ENCODE measurements around the gene MYO7A. TPM values are rescaled to one million over a fixed set of nuclear protein-coding genes. Genes with fewer than 3 reads are reported as not detected.

MYO7A gene
- total RNA-seq, 2 experiments from 2014 or later, result 0.09 to 0.14 TPM

DNA sequence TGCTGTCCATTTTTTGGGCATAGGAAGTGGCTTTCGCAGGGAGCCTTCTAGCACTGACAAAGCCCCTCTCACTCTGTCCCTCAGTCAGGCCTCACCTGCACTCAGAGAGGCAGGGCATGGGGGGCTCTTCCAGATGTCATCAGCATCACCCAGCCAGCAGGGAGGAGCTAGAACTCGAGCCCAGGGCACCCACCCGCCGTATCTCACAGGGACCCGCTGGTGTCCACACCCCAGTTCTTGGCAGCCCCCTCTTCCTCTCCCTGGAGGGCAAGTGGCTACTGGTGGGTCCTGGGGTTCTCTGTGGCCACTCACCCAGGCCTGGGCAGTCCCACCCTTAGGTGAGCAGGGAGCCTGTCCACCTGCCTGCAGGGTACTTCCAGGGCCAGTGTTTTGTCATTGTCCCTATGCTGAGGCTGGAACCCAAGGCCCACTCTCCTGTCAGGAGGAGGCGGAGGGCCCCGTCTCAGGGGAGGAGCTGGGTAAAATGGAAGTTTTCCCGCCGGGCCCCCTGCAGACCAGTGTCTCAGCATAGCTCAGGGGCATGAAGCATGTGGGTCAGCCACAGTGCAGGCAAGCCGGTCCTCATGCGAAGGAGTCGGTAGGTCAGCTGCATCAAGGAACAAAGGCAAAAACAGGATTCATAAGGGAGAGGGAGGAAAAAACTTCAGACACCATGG is 21.8 kb downstream of the MYO7A start:
- intact Hi-C loops (cut with micrococcal nuclease), result no loop called here
- no peak for ATAC-seq
- no peak for DNase-seq
- Mint-ChIP-seq H3K27me3 (no peaks in the 10 kb centered on the region), H3K4me1 (ENCODE audit: low read depth) (peaks cover 48% of the 10 kb centered on the region), H3K36me3 (ENCODE audit: low read depth) (no peaks in the 10 kb centered on the region), H3K4me3 (no peak overlapping the region), H3K9me3 (no peaks in the 10 kb centered on the region), H3K27ac (no peak overlapping the region)
- POLR2A ChIA-PET, result no interaction called here
- CTCF ChIA-PET, result interaction anchor here (2.2 to 3.1 kb wide), 2 partner anchors 23 kb away, joined by 12 to 15 read pairs; no protein-coding TSS in a partner anchor
- TF ChIP-seq, protein P1, sequence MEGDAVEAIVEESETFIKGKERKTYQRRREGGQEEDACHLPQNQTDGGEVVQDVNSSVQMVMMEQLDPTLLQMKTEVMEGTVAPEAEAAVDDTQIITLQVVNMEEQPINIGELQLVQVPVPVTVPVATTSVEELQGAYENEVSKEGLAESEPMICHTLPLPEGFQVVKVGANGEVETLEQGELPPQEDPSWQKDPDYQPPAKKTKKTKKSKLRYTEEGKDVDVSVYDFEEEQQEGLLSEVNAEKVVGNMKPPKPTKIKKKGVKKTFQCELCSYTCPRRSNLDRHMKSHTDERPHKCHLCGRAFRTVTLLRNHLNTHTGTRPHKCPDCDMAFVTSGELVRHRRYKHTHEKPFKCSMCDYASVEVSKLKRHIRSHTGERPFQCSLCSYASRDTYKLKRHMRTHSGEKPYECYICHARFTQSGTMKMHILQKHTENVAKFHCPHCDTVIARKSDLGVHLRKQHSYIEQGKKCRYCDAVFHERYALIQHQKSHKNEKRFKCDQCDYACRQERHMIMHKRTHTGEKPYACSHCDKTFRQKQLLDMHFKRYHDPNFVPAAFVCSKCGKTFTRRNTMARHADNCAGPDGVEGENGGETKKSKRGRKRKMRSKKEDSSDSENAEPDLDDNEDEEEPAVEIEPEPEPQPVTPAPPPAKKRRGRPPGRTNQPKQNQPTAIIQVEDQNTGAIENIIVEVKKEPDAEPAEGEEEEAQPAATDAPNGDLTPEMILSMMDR (IDR thresholded peaks at IDR 0.05), result no peak

- Mint-ChIP-seq H3K4me3 (no peak overlapping the region), H3K4me1 (ENCODE audit: low read depth) (peaks cover 48% of the 10 kb centered on the region), H3K36me3 (ENCODE audit: low read depth) (no peaks in the 10 kb centered on the region), H3K27me3 (no peaks in the 10 kb centered on the region), H3K27ac (no peak overlapping the region), H3K9me3 (no peaks in the 10 kb centered on the region)
- ChIA-PET CTCF (interaction anchor here (1.0 to 3.1 kb wide), 2 partner anchors 24 to 231 kb away, joined by 3 to 15 read pairs; no protein-coding TSS in a partner anchor), POLR2A (no interaction called here)
- DNase-seq (no peak), ATAC-seq (no peak)
- intact Hi-C loops (cut with micrococcal nuclease), result no loop called here
- TF ChIP-seq, protein P1 (IDR thresholded peaks at IDR 0.05), result no peak
These were observed 22.8 kb downstream of the MYO7A start for GRCh38 chr11:77150836-77151235.

- POLR2A ChIA-PET, result interaction anchor here (1.2 kb wide), 1 partner anchor 10 kb away, joined by 3 read pairs; no protein-coding TSS in a partner anchor
- CTCF ChIA-PET, result interaction anchor here (1.0 to 3.1 kb wide), 4 partner anchors 9 to 232 kb away, joined by 3 to 15 read pairs (median 4); no protein-coding TSS in a partner anchor
- H3K27ac Mint-ChIP-seq, result peak overlapping the region; percentile 65
- H3K4me1 Mint-ChIP-seq (ENCODE audit: low read depth), result peaks cover 47% of the 10 kb centered on the region
- intact Hi-C loops (cut with micrococcal nuclease), result no loop called here
- ATAC-seq (peak; percentile 78), DNase-seq (peak; percentile 91)
- H3K9me3 Mint-ChIP-seq, result no peaks in the 10 kb centered on the region
- TF ChIP-seq, protein P1 (IDR thresholded peaks at IDR 0.05), result no peak
- no peaks in the 10 kb centered on the region for H3K27me3 Mint-ChIP-seq
- H3K4me3 Mint-ChIP-seq, result peak overlapping the region; percentile 1
- H3K36me3 Mint-ChIP-seq (ENCODE audit: low read depth), result no peaks in the 10 kb centered on the region
These were observed 23.9 kb downstream of the MYO7A start for GRCh38 chr11:77151804-77152509.

- TF ChIP-seq, protein P1 (IDR thresholded peaks at IDR 0.05), result no peak
- POLR2A ChIA-PET, result no interaction called here
- intact Hi-C loops (cut with micrococcal nuclease), result no loop called here
- no peak for ATAC-seq
- H3K4me3 Mint-ChIP-seq, result peak overlapping the region; percentile 1
- no peak for DNase-seq
- H3K9me3 Mint-ChIP-seq, result no peaks in the 10 kb centered on the region
- H3K36me3 Mint-ChIP-seq (ENCODE audit: low read depth), result no peaks in the 10 kb centered on the region
- CTCF ChIA-PET, result interaction anchor here (1.4 to 3.1 kb wide), 2 partner anchors 26 to 35 kb away, joined by 4 to 15 read pairs; no protein-coding TSS in a partner anchor
- H3K27ac Mint-ChIP-seq, result peak overlapping the region; percentile 65
- H3K27me3 Mint-ChIP-seq, result no peaks in the 10 kb centered on the region
- peaks cover 41% of the 10 kb centered on the region for H3K4me1 Mint-ChIP-seq (ENCODE audit: low read depth)
These were observed 24.8 kb downstream of the MYO7A start for GRCh38 chr11:77152846-77153245.

All from activated CD8-positive, alpha-beta T cell treated with anti-CD3 and anti-CD28 coated beads for 36 hours (primary cell).